IMR-90 (cell line): ENCODE measurements around the gene FBXO5.

Experiments
- BHLHE40 ChIP-seq: fragments of 150-350 bp; IDR thresholded peaks from 2 replicates; pipeline ENCODE4 v1.6.1; 2016; ENCODE audit warnings: mild to moderate bottlenecking, low read depth, low read length
- CTCF ChIP-seq: conservative IDR thresholded peaks from 2 replicates; pipeline ENCODE4 v1.5.1; 2012; ENCODE audit warnings: mild to moderate bottlenecking, low read depth, low read length, improper control_type of control experiment
- ELK1 ChIP-seq: fragments of 150-350 bp; IDR thresholded peaks from 2 replicates; pipeline ENCODE4 v1.6.1; 2016; ENCODE audit warnings: low read depth, mild to moderate bottlenecking, low read length, moderate library complexity, borderline replicate concordance
- SMC3 ChIP-seq: fragments of 150-350 bp; IDR thresholded peaks from 2 replicates; pipeline ENCODE4 v1.6.1; 2016; ENCODE audit warnings: low read depth, mild to moderate bottlenecking, antibody characterized with exemption, low read length, moderate library complexity

- TF ChIP-seq CTCF (peak; percentile 73), SMC3 (peak; percentile 52), ELK1 (no peak), BHLHE40 (no peak)
Observed at GRCh38 chr6:152952866-152953509, 29.9 kb downstream of the FBXO5 start.
